ENCODE data around the gene ARHGAP8.

The ARHGAP8 gene

DNA sequence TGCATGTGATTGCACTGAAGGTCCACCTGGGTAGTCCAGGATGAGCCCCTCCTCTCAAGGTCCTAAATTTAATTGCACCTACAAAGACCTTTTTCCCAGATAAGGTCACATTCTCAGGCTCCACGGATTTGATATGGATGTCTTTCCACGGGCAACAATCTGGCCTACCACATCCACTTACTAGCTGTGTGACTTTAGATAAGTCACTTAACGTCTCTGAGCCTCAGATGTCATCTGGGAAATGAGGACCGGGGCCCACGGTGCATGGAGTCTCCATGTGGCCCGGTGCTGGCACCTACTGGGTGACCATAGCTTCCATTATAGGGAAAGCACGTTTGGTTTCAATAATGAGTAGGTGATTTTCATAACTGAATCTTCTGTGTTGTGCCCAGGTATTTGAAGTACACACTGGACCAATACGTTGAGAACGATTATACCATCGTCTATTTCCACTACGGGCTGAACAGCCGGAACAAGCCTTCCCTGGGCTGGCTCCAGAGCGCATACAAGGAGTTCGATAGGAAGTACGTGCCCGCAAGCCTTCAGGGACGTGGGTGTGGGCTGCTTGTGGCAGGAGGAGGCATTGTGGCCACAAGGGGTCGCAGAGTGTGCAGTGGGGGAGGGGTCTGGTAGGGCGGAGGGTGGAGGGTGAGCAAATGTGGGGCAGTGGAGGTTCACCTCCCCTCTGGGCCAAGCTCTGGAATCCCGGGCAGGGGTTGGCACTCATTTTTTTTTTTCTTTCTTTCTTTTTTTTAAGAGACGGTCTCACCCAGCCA lies 55.7 kb downstream of the ARHGAP8 start:
- DNase-seq (ENCODE audit: low read depth): peak; percentile 56
- H3K4me3 ChIP-seq (ENCODE audit: low read depth, low read length): no peak overlapping the region
- TF ChIP-seq, protein P1, sequence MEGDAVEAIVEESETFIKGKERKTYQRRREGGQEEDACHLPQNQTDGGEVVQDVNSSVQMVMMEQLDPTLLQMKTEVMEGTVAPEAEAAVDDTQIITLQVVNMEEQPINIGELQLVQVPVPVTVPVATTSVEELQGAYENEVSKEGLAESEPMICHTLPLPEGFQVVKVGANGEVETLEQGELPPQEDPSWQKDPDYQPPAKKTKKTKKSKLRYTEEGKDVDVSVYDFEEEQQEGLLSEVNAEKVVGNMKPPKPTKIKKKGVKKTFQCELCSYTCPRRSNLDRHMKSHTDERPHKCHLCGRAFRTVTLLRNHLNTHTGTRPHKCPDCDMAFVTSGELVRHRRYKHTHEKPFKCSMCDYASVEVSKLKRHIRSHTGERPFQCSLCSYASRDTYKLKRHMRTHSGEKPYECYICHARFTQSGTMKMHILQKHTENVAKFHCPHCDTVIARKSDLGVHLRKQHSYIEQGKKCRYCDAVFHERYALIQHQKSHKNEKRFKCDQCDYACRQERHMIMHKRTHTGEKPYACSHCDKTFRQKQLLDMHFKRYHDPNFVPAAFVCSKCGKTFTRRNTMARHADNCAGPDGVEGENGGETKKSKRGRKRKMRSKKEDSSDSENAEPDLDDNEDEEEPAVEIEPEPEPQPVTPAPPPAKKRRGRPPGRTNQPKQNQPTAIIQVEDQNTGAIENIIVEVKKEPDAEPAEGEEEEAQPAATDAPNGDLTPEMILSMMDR (IDR thresholded peaks at IDR 0.05; ENCODE audit: low read depth, low read length): peak; percentile 53
- TF ChIP-seq, protein P2, sequence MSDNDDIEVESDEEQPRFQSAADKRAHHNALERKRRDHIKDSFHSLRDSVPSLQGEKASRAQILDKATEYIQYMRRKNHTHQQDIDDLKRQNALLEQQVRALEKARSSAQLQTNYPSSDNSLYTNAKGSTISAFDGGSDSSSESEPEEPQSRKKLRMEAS (IDR thresholded peaks at IDR 0.05; ENCODE audit: low read depth, low read length): no peak
- TF ChIP-seq POLR2A (IDR thresholded peaks at IDR 0.05; ENCODE audit: extremely low read depth, insufficient read length): no peak

DNA sequence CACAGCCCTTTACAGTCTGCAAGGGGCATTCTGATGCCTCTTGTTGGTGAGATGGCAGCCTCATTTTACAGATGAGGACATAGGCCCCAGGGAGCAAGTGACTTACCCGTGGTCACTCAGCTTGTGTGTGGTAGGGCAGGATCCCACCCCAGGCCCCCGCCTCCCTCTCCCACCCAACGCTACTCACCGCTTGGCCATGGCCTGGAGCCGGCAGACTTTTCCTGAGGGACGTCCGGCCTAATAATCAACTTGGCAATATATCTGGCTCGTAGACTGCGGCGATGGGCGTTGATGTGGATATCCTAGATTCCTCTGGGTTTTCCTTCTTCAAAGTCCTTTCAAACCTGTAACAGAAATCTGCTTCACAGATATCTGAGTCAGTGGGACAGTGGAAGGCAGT lies 57.1 kb downstream of the ARHGAP8 start:
- H3K4me3 ChIP-seq (ENCODE audit: low read depth, low read length): no peak overlapping the region
- DNase-seq (ENCODE audit: low read depth): no peak

DNA sequence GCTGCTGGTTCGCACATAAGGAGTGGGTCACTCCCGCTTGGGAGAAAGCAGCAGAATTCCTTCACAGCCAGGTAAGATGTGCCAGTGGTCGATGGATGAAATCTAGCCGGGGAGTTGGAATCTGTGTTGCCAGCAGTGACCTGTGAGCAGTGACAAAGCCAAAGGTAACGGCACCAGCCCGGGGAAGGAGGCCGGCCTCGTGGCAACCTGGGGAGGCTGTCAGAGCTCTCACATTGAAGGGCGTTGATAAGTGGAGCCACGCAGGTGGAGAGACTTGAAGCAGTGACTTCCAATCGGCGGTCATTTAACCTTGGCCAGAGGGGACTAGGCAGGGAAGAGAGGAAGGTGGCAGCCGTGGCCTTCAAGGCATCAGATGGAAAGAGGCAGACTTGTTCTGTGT lies 58.8 kb downstream of the ARHGAP8 start:
- no peak for DNase-seq (ENCODE audit: low read depth)
- TF ChIP-seq, protein P1 (IDR thresholded peaks at IDR 0.05; ENCODE audit: low read depth, low read length): no peak
- TF ChIP-seq POLR2A (IDR thresholded peaks at IDR 0.05; ENCODE audit: extremely low read depth, insufficient read length) (no peak), MYC (IDR thresholded peaks at IDR 0.05; ENCODE audit: low read depth, low read length) (no peak)
- TF ChIP-seq, protein P2 (IDR thresholded peaks at IDR 0.05; ENCODE audit: low read depth, low read length): no peak

More for the DNA sequence above, 57.1 kb downstream of the ARHGAP8 start:
- TF ChIP-seq MYC (IDR thresholded peaks at IDR 0.05; ENCODE audit: low read depth, low read length) (no peak), POLR2A (IDR thresholded peaks at IDR 0.05; ENCODE audit: extremely low read depth, insufficient read length) (no peak)
- TF ChIP-seq, protein P2 (IDR thresholded peaks at IDR 0.05; ENCODE audit: low read depth, low read length): no peak
- TF ChIP-seq, protein P1 (IDR thresholded peaks at IDR 0.05; ENCODE audit: low read depth, low read length): no peak

DNA sequence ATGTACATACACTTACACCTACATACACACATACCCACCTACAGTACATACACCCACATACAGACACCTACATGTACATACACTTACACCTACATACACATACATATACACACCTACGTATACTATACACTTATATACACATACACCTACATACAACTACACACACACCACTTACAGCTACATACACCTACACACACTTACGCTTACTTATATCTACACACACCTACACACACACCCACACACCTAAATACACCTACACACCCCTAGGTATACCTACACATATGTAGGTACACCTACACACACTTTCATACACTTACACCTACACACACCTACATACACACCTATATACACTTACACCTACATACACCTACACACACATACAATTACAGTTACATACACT lies 61.0 kb downstream of the ARHGAP8 start:
- TF ChIP-seq, protein P1 (IDR thresholded peaks at IDR 0.05; ENCODE audit: low read depth, low read length): no peak
- TF ChIP-seq POLR2A (IDR thresholded peaks at IDR 0.05; ENCODE audit: extremely low read depth, insufficient read length): no peak
- no peak for TF ChIP-seq MYC (IDR thresholded peaks at IDR 0.05; ENCODE audit: low read depth, low read length)
- TF ChIP-seq, protein P2 (IDR thresholded peaks at IDR 0.05; ENCODE audit: low read depth, low read length): no peak
- DNase-seq (ENCODE audit: low read depth): no peak
- no peak overlapping the region for H3K4me3 ChIP-seq (ENCODE audit: low read depth, low read length)

More for the DNA sequence above, 58.8 kb downstream of the ARHGAP8 start:
- H3K4me3 ChIP-seq (ENCODE audit: low read depth, low read length): no peak overlapping the region

DNA sequence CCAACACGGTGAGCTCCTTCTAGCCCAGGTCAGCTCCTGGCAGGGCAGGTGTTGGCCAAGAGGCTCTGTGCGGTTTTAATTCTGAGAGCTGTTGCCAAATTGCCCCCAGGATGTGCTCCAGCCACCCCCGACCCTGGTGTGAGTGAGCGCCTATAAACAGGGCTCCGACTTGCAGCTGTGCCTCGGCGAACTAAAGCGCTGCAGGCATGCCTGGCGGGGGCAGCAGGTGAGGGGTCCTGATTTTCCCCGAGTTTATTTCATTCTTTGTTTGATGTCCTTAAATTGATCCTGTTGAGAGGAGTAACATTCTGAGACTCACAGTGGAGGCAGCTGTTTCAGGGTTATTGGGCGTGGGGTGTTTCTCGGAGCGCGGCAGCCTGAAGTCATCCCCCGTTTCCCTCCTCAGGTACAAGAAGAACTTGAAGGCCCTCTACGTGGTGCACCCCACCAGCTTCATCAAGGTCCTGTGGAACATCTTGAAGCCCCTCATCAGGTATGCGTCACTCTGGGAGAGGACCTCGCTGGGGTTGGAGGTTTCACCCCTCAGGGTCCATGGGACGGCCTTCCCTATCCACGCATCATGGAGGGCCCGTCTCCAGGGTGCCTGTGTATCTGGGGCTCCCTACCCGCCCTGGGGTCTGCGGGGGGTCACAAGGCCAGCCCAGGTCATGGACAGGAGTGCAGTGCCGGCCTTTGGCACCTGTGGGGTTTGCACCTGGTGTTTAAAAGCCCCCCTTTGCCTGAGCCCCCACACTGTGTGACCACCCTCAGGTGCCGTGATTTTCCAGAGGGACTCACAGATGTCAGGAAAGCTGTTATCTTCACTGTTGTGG lies 62.1 kb downstream of the ARHGAP8 start:
- TF ChIP-seq MYC (IDR thresholded peaks at IDR 0.05; ENCODE audit: low read depth, low read length): no peak
- TF ChIP-seq, protein P2 (IDR thresholded peaks at IDR 0.05; ENCODE audit: low read depth, low read length): no peak
- TF ChIP-seq POLR2A (IDR thresholded peaks at IDR 0.05; ENCODE audit: extremely low read depth, insufficient read length): no peak
- TF ChIP-seq, protein P1 (IDR thresholded peaks at IDR 0.05; ENCODE audit: low read depth, low read length): no peak
- no peak for DNase-seq (ENCODE audit: low read depth)
- no peak overlapping the region for H3K4me3 ChIP-seq (ENCODE audit: low read depth, low read length)
